CD14-positive monocyte (primary cell): ENCODE results near the gene FBXL15. TPM values are rescaled to one million over a fixed set of nuclear protein-coding genes. Genes with fewer than 3 reads are reported as not detected.

ENCODE experiments used
- DNase-seq, 3 donors: peaks; one replicate each; pipeline ENCODE4 v3.0.0-alpha.2; 2011 to 2022
- H2AFZ ChIP-seq: 2 replicates; pipeline ENCODE4 v1.6.0; 2012; ENCODE audit warnings: mild to moderate bottlenecking, low read depth, low read length, inconsistent platforms; ENCODE audit not compliant: insufficient read depth, poor library complexity, severe bottlenecking
- H3K27ac ChIP-seq, 2 donors: 1 replicate in 1 of 2; 2 replicates in 1 of 2; pipeline ENCODE4 v1.5.1; 2012 to 2013; ENCODE audit warnings: low read length in 2 of 2, control low read depth in 1 of 2, inconsistent platforms in 1 of 2, low read depth in 1 of 2, mild to moderate bottlenecking in 1 of 2
- H3K27me3 ChIP-seq, 2 donors: one replicate each; pipeline versions ENCODE4 v1.6.0 to v1.6.1; 2011 to 2013; ENCODE audit warnings: low read length in 2 of 2; ENCODE audit not compliant: control insufficient read depth in 2 of 2, insufficient read depth in 2 of 2
- H3K36me3 ChIP-seq, 2 donors: replicated peaks in 1 of 2; 1 replicate in 1 of 2; 2 replicates in 1 of 2; pipeline versions ENCODE4 v1.5.1 to v1.6.1; 2012 to 2013; ENCODE audit warnings: low read length in 2 of 2, control low read depth in 1 of 2, inconsistent platforms in 1 of 2, mild to moderate bottlenecking in 1 of 2; ENCODE audit not compliant: insufficient read depth in 2 of 2, control insufficient read depth in 1 of 2
- H3K4me1 ChIP-seq, 2 donors: 1 replicate in 1 of 2; 2 replicates in 1 of 2; pipeline versions ENCODE4 v1.5.1 to v1.6.1; 2012 to 2013; ENCODE audit warnings: low read length in 2 of 2, control low read depth in 1 of 2, inconsistent platforms in 1 of 2, mild to moderate bottlenecking in 1 of 2, moderate library complexity in 1 of 2; ENCODE audit not compliant: insufficient read depth in 2 of 2, control insufficient read depth in 1 of 2
- H3K4me2 ChIP-seq: replicated peaks from 2 replicates; pipeline ENCODE3; 2012; ENCODE audit warnings: low read length, moderate library complexity, mild to moderate bottlenecking; ENCODE audit not compliant: poor library complexity, severe bottlenecking; ENCODE audit errors: extremely low read depth
- H3K4me3 ChIP-seq, 3 experiments: fragments of 200-600 bp in 1 of 3; sonication (generic) in 1 of 3; replicated peaks in 1 of 3; 1 replicate in 2 of 3; 2 replicates in 1 of 3; pipeline ENCODE4 v1.5.1; 2011 to 2013; ENCODE audit warnings: low read length in 3 of 3, mild to moderate bottlenecking in 3 of 3, control low read depth in 2 of 3, low read depth in 2 of 3, inconsistent platforms in 1 of 3, moderate library complexity in 1 of 3
- H3K79me2 ChIP-seq: 2 replicates; pipeline ENCODE4 v1.6.0; 2012; ENCODE audit warnings: mild to moderate bottlenecking, control low read depth, inconsistent platforms, low read length, moderate library complexity; ENCODE audit not compliant: insufficient read depth
- H3K9ac ChIP-seq: 2 replicates; pipeline ENCODE4 v1.6.0; 2017; ENCODE audit warnings: low read length, mild to moderate bottlenecking; ENCODE audit not compliant: insufficient read depth, poor library complexity, severe bottlenecking
- H3K9me3 ChIP-seq, 2 donors: replicated peaks in 1 of 2; 1 replicate in 1 of 2; 2 replicates in 1 of 2; pipeline versions ENCODE4 v1.5.1 to v1.6.1; 2012 to 2013; ENCODE audit warnings: low read length in 2 of 2, control low read depth in 1 of 2; ENCODE audit not compliant: control insufficient read depth in 1 of 2, insufficient read depth in 1 of 2
- H4K20me1 ChIP-seq: 2 replicates; pipeline ENCODE4 v1.6.0; 2012; ENCODE audit warnings: mild to moderate bottlenecking, low read length, control low read depth, moderate library complexity; ENCODE audit not compliant: insufficient read depth
- H3K27ac Mint-ChIP-seq, 7 donors: one replicate each; pipeline ENCODE4 v1.8.0; 2020; ENCODE audit warnings: mild to moderate bottlenecking in 7 of 7, mixed read lengths in 7 of 7, moderate library complexity in 6 of 7, inconsistent platforms in 2 of 7
- H3K27me3 Mint-ChIP-seq, 3 donors: one replicate each; pipeline ENCODE4 v1.8.0; 2021 to 2022; ENCODE audit warnings: low read depth in 3 of 3, mild to moderate bottlenecking in 3 of 3, mixed read lengths in 3 of 3, moderate library complexity in 3 of 3, inconsistent platforms in 1 of 3
- H3K36me3 Mint-ChIP-seq, 2 donors: one replicate each; pipeline ENCODE4 v1.8.0; 2020; ENCODE audit warnings: mixed read lengths in 2 of 2, inconsistent platforms in 1 of 2, mild to moderate bottlenecking in 1 of 2
- H3K4me1 Mint-ChIP-seq: one replicate; pipeline ENCODE4 v1.8.0; 2020; ENCODE audit warnings: mild to moderate bottlenecking, mixed read lengths
- H3K4me3 Mint-ChIP-seq, 2 donors: one replicate each; pipeline ENCODE4 v1.8.0; 2020; ENCODE audit warnings: mild to moderate bottlenecking in 2 of 2, mixed read lengths in 2 of 2, moderate library complexity in 1 of 2
- H3K9me3 Mint-ChIP-seq, 7 donors: one replicate each; pipeline ENCODE4 v1.8.0; 2020 to 2022; ENCODE audit warnings: mixed read lengths in 7 of 7, mild to moderate bottlenecking in 6 of 7, moderate library complexity in 6 of 7, inconsistent platforms in 2 of 7
- CTCF ChIP-seq: fragments of 200-600 bp; IDR thresholded peaks from one replicate; pipeline ENCODE4 v1.8.0; 2022; ENCODE audit warnings: antibody characterized with exemption, mild to moderate bottlenecking
- WGBS: methylation state at CpG from one replicate; pipeline ENCODE4 v1.1.5; 2013; ENCODE audit warnings: missing lambda C conversion rate; ENCODE audit not compliant: insufficient coverage; 5-methylcytosine and 5-hydroxymethylcytosine counted together
- intact Hi-C, 2 donors: fragments of 100-400 bp; cut with micrococcal nuclease; formaldehyde crosslinking; loops; one replicate each; pipeline versions ENCODE4 v1.15.0 to v1.15.1; 2023
- polyA plus RNA-seq, 3 donors: library from polyadenylated mRNA; depleted of rRNA in 1 of 3; unstranded in 2 of 3; stranded (reverse) in 1 of 3; fragments of 300-500 nt in 2 of 3; fragments of >200 nt in 1 of 3; fragmentation: Illumina TruSeq in 2 of 3; gene quantifications; 1 replicate in 2 of 3; 2 replicates in 1 of 3; pipeline ENCODE4 v1.2.3, GENCODE V29; 2012 to 2021

The FBXL15 gene
- polyA plus RNA-seq, 3 donors, result 16.0 to 36.3 (median 25.5) TPM

DNA sequence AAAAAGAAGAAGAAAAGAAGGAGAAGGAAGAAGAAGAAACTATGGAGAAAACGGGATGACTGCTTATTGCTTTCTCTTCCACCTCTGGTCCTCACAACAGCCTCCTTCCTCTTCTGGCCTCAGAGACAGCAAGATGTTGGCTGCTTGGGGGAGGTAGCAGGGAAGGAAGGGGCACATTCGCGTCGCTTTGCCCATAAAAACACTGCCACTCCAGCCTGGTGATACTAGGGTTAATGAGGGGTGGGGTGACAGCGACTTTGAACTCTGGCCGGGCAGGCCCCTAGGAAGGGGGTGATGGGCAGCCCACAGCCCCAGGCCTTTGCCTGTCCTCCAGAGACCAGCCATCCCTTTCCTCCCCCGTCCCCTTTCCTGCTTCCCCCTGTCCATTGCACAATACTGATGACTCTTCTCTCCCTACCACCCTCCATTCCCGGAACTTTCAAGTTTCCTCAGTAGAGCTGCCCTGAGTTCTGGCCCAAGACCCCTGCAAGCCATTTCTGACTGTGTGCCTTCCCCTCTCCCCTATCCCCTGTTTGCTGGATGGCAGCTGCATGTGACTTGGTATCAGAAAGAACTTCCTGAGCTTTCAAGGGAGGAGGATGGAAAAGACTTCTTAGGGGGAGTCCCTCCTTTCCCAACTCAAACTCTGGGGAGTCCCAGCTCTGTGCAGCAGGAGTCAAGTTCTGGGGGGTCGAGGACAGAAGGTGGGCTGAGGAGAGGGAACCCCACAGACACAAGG lies 13.9 kb downstream of the FBXL15 start:
- H4K20me1 ChIP-seq, result no peaks in the 10 kb centered on the region
- no peak for TF ChIP-seq CTCF
- peaks cover 15% of the 10 kb centered on the region for H3K79me2 ChIP-seq
- H3K4me3 Mint-ChIP-seq, result peak overlapping the region; percentile 37 to 78
- WGBS, result 10% methylated on average over 4 of the region's 9 CpGs
- H3K9ac ChIP-seq, result no peak overlapping the region
- peaks cover 41% of the 10 kb centered on the region in 2 donors for H3K4me1 ChIP-seq
- H3K36me3 ChIP-seq, result no peaks in the 10 kb centered on the region
- peaks cover 45% of the 10 kb centered on the region for H3K4me1 Mint-ChIP-seq
- intact Hi-C loops, result loop anchor here in 1 of 2 donors (5.0 kb wide), 1 partner anchor 43 kb away; no protein-coding TSS in a partner anchor
- H3K27me3 Mint-ChIP-seq, result no peaks in the 10 kb centered on the region
- H3K4me2 ChIP-seq, result peak overlapping the region; percentile 97
- H2AFZ ChIP-seq, result peak overlapping the region; percentile 75
- H3K27ac Mint-ChIP-seq, result peak overlapping the region; percentile 58 to 92 (median 80)
- H3K9me3 Mint-ChIP-seq, result peaks cover 0 to 1% (median 0%) of the 10 kb centered on the region in 7 donors
- H3K27ac ChIP-seq, result peak overlapping the region; percentile 32 to 41
- H3K9me3 ChIP-seq, result no peaks in the 10 kb centered on the region
- no peaks in the 10 kb centered on the region for H3K27me3 ChIP-seq
- peaks cover 0 to 2% of the 10 kb centered on the region in 2 donors for H3K36me3 Mint-ChIP-seq
- DNase-seq, result peak in 2 of 3 donors; percentile 46 to 70
- peak overlapping the region in 1 of 3 experiments; percentile 97 for H3K4me3 ChIP-seq

GRCh38 chr10:102435133-102435497 lies 14.5 kb downstream of the FBXL15 start:
- Mint-ChIP-seq H3K27ac (peak overlapping the region in 6 of 7 donors; percentile 5 to 92 (median 44)), H3K4me3 (peak overlapping the region; percentile 59 to 69), H3K4me1 (peaks cover 45% of the 10 kb centered on the region), H3K9me3 (peaks cover 0 to 1% (median 0%) of the 10 kb centered on the region in 7 donors), H3K27me3 (no peaks in the 10 kb centered on the region), H3K36me3 (peaks cover 0 to 2% of the 10 kb centered on the region in 2 donors)
- Histone ChIP-seq H3K79me2 (peaks cover 15% of the 10 kb centered on the region), H3K27me3 (no peaks in the 10 kb centered on the region), H3K36me3 (no peaks in the 10 kb centered on the region), H3K9ac (no peak overlapping the region), H3K27ac (peak overlapping the region; percentile 36 to 41), H3K9me3 (no peaks in the 10 kb centered on the region), H3K4me1 (peaks cover 41% of the 10 kb centered on the region in 2 donors), H4K20me1 (no peaks in the 10 kb centered on the region), H2AFZ (peak overlapping the region; percentile 75), H3K4me3 (peak overlapping the region in 1 of 3 experiments; percentile 97), H3K4me2 (peak overlapping the region; percentile 97)
- WGBS, result no CpG with 5 or more reads among the region's 5 CpGs
- intact Hi-C loops, result loop anchor here in 1 of 2 donors (5.0 kb wide), 1 partner anchor 42 kb away; no protein-coding TSS in a partner anchor
- no peak for DNase-seq
- no peak for TF ChIP-seq CTCF
